ENCODE data around the gene THRB. TPM values are rescaled to one million over a fixed set of nuclear protein-coding genes. Genes with fewer than 3 reads are reported as not detected.

The THRB gene
- total RNA-seq, 1 experiment from 2014 or later, result 5.8 TPM

DNA sequence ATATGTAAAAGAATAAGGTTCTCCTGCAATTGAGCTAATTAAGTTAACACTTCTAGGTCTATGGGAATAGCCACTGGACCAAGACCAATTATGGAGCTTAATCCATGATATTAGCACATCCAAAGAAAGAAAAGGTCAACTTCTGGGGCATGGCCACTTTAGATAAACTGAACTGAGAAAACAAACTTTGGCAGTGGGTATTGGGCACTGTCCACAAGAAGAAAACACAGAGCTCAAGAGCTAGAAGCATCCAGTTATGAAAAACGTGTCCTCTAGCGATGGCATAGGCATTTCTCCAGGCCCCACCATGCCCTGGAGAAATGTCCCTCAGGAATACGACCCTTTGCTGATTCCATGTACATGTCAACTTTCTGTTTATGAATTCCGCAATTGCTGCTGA, 87.8 kb downstream of the THRB start:
- POLR2A ChIA-PET, result no interaction called here

GRCh38 chr3:24405057-24405456, 89.6 kb downstream of the THRB start:
- peaks cover 9% of the 10 kb centered on the region for H3K9me3 Mint-ChIP-seq
- CTCF ChIA-PET, result no interaction called here
- no peaks in the 10 kb centered on the region for H3K27me3 Mint-ChIP-seq (ENCODE audit: low read depth)
- ATAC-seq (no peak), DNase-seq (ENCODE audit: low spot score) (no peak)
- H3K4me1 Mint-ChIP-seq, result peaks cover 20% of the 10 kb centered on the region
- H3K36me3 Mint-ChIP-seq, result peaks cover 6% of the 10 kb centered on the region
- no peak overlapping the region for H3K27ac Mint-ChIP-seq
- no peak overlapping the region for H3K4me3 Mint-ChIP-seq
- POLR2A ChIA-PET, result no interaction called here
- TF ChIP-seq FOXJ3 (CRISPR knock-in tag; IDR thresholded peaks at IDR 0.05; ENCODE audit: borderline replicate concordance) (no peak), ZNF671 (CRISPR knock-in tag; IDR thresholded peaks at IDR 0.05) (no peak), E2F5 (CRISPR knock-in tag; IDR thresholded peaks at IDR 0.05) (no peak), IRF2 (CRISPR knock-in tag; IDR thresholded peaks at IDR 0.05; ENCODE audit: borderline replicate concordance, low read depth) (no peak), FOXP1 (CRISPR knock-in tag; IDR thresholded peaks at IDR 0.05; ENCODE audit: borderline replicate concordance) (no peak), ZNF512 (CRISPR knock-in tag; IDR thresholded peaks at IDR 0.05; ENCODE audit: borderline replicate concordance) (no peak), RELA (CRISPR knock-in tag; IDR thresholded peaks at IDR 0.05; ENCODE audit: borderline replicate concordance) (no peak), MYBL2 (CRISPR knock-in tag; IDR thresholded peaks at IDR 0.05) (no peak)

More for the DNA sequence above, 87.8 kb downstream of the THRB start:
- no peak overlapping the region for H3K4me3 Mint-ChIP-seq
- H3K27me3 Mint-ChIP-seq (ENCODE audit: low read depth), result no peaks in the 10 kb centered on the region
- H3K4me1 Mint-ChIP-seq, result peaks cover 15% of the 10 kb centered on the region
- DNase-seq (ENCODE audit: low spot score) (no peak), ATAC-seq (no peak)
- H3K27ac Mint-ChIP-seq, result no peak overlapping the region
- CTCF ChIA-PET, result interaction anchor here (0.9 kb wide), 1 partner anchor 19 kb away, joined by 3 read pairs; no protein-coding TSS in a partner anchor
- TF ChIP-seq, protein P1, sequence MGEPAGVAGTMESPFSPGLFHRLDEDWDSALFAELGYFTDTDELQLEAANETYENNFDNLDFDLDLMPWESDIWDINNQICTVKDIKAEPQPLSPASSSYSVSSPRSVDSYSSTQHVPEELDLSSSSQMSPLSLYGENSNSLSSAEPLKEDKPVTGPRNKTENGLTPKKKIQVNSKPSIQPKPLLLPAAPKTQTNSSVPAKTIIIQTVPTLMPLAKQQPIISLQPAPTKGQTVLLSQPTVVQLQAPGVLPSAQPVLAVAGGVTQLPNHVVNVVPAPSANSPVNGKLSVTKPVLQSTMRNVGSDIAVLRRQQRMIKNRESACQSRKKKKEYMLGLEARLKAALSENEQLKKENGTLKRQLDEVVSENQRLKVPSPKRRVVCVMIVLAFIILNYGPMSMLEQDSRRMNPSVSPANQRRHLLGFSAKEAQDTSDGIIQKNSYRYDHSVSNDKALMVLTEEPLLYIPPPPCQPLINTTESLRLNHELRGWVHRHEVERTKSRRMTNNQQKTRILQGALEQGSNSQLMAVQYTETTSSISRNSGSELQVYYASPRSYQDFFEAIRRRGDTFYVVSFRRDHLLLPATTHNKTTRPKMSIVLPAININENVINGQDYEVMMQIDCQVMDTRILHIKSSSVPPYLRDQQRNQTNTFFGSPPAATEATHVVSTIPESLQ (CRISPR knock-in tag; IDR thresholded peaks at IDR 0.05), result no peak
- TF ChIP-seq ZMAT4 (CRISPR knock-in tag; IDR thresholded peaks at IDR 0.05), result no peak
- no peak for TF ChIP-seq ZNF317 (CRISPR knock-in tag; IDR thresholded peaks at IDR 0.05; ENCODE audit: borderline replicate concordance, low read depth)
- TF ChIP-seq ZBTB43 (CRISPR knock-in tag; IDR thresholded peaks at IDR 0.05), result no peak
- TF ChIP-seq CBFB (CRISPR knock-in tag; IDR thresholded peaks at IDR 0.05; ENCODE audit: low read depth), result no peak
- no peak for TF ChIP-seq NFYB (CRISPR knock-in tag; conservative IDR thresholded peaks at IDR 0.05; ENCODE audit: low read depth)
- TF ChIP-seq TCF7 (CRISPR knock-in tag; IDR thresholded peaks at IDR 0.05; ENCODE audit: low read depth), result no peak
- TF ChIP-seq RELA (CRISPR knock-in tag; IDR thresholded peaks at IDR 0.05; ENCODE audit: borderline replicate concordance), result no peak
- no peak for TF ChIP-seq CREM (CRISPR knock-in tag; IDR thresholded peaks at IDR 0.05)
- no peak for TF ChIP-seq SMAD4 (CRISPR knock-in tag; IDR thresholded peaks at IDR 0.05)
- TF ChIP-seq ZNF121 (CRISPR knock-in tag; IDR thresholded peaks at IDR 0.05), result no peak
- no peak for TF ChIP-seq GRHL2 (CRISPR knock-in tag; IDR thresholded peaks at IDR 0.05; ENCODE audit: insufficient replicate concordance, severe bottlenecking)
- TF ChIP-seq, protein P2, sequence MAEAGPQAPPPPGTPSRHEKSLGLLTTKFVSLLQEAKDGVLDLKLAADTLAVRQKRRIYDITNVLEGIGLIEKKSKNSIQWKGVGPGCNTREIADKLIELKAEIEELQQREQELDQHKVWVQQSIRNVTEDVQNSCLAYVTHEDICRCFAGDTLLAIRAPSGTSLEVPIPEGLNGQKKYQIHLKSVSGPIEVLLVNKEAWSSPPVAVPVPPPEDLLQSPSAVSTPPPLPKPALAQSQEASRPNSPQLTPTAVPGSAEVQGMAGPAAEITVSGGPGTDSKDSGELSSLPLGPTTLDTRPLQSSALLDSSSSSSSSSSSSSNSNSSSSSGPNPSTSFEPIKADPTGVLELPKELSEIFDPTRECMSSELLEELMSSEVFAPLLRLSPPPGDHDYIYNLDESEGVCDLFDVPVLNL (CRISPR knock-in tag; IDR thresholded peaks at IDR 0.05; ENCODE audit: borderline replicate concordance, low read depth), result no peak
- TF ChIP-seq TEAD4 (CRISPR knock-in tag; IDR thresholded peaks at IDR 0.05), result no peak
- no peak for TF ChIP-seq ZBTB21 (CRISPR knock-in tag; IDR thresholded peaks at IDR 0.05; ENCODE audit: borderline replicate concordance)
- TF ChIP-seq MYBL2 (CRISPR knock-in tag; IDR thresholded peaks at IDR 0.05), result no peak
- peaks cover 9% of the 10 kb centered on the region for H3K9me3 Mint-ChIP-seq
- peaks cover 6% of the 10 kb centered on the region for H3K36me3 Mint-ChIP-seq
